Smooth muscle cell (in vitro differentiated cells): ENCODE measurements around the gene RET. TPM values are rescaled to one million over a fixed set of nuclear protein-coding genes. Genes with fewer than 3 reads are reported as not detected.

ENCODE experiments used
- DNase-seq: peaks from one replicate; lab custom pipeline; 2025; ENCODE audit not compliant: unreplicated experiment; lab: John Stamatoyannopoulos, UW
- H2AFZ ChIP-seq: fragments of 200-600 bp; sonication (generic); 2 replicates; pipeline ENCODE4 v1.6.0; 2016; ENCODE audit warnings: antibody characterized with exemption, low read depth, mild to moderate bottlenecking
- H3F3A ChIP-seq: fragments of 200-600 bp; sonication (generic); 2 replicates; pipeline ENCODE4 v1.6.0; 2017; ENCODE audit warnings: antibody characterized with exemption, low read depth
- H3K27ac ChIP-seq: fragments of 200-600 bp; sonication (generic); 2 replicates; pipeline ENCODE4 v1.5.1; 2016; ENCODE audit warnings: low read depth, mild to moderate bottlenecking
- H3K27me3 ChIP-seq: fragments of 200-600 bp; sonication (generic); 2 replicates; pipeline ENCODE4 v1.6.1; 2016; ENCODE audit warnings: low read depth, mild to moderate bottlenecking
- H3K36me3 ChIP-seq: fragments of 200-600 bp; sonication (generic); 2 replicates; pipeline ENCODE4 v1.5.1; 2016; ENCODE audit warnings: low read depth
- H3K4me1 ChIP-seq: fragments of 200-600 bp; sonication (generic); 2 replicates; pipeline ENCODE4 v1.5.1; 2016; ENCODE audit warnings: low read depth
- H3K4me2 ChIP-seq: fragments of 200-600 bp; sonication (generic); 2 replicates; pipeline ENCODE4 v1.6.0; 2016; ENCODE audit warnings: mild to moderate bottlenecking
- H3K4me3 ChIP-seq: fragments of 200-600 bp; sonication (generic); 2 replicates; pipeline ENCODE4 v1.5.1; 2016; ENCODE audit warnings: mild to moderate bottlenecking
- H3K79me2 ChIP-seq: fragments of 200-600 bp; sonication (generic); 2 replicates; pipeline ENCODE4 v1.6.0; 2016; ENCODE audit warnings: low read depth, mild to moderate bottlenecking
- H3K9ac ChIP-seq: fragments of 200-600 bp; sonication (generic); 2 replicates; pipeline ENCODE4 v1.6.0; 2016; ENCODE audit warnings: low read depth
- H3K9me3 ChIP-seq: fragments of 200-600 bp; sonication (generic); replicated peaks from 2 replicates; pipeline ENCODE4 v1.5.1; 2016; ENCODE audit warnings: low read depth
- H4K20me1 ChIP-seq: fragments of 200-600 bp; sonication (generic); 2 replicates; pipeline ENCODE4 v1.6.0; 2016; ENCODE audit warnings: low read depth
- CTCF ChIP-seq: fragments of 200-600 bp; sonication (generic); IDR thresholded peaks from 2 replicates; pipeline ENCODE4 v1.5.1; 2017; ENCODE audit warnings: borderline replicate concordance, mild to moderate bottlenecking, antibody characterized with exemption; ENCODE audit not compliant: insufficient read depth, poor library complexity, severe bottlenecking
- WGBS: methylation state at CpG from one replicate; pipeline ENCODE4 v1.1.7; 2016; ENCODE audit warnings: low lambda C conversion rate; 5-methylcytosine and 5-hydroxymethylcytosine counted together
- polyA plus RNA-seq: library from polyadenylated mRNA; unstranded; fragments of >200 nt; fragmentation: Nextera tagmentation; extraction: Ambion mirVana; gene quantifications from 2 replicates; pipeline ENCODE4 v1.2.1, GENCODE V29; 2016
- total RNA-seq: library from RNA; depleted of rRNA; stranded (reverse); fragments of >200 nt; gene quantifications from 2 replicates; pipeline ENCODE4 v1.2.3, GENCODE V29; 2014

RET gene
- total and polyA plus RNA-seq, 2 experiments from 2014 or later: 0.70 to 0.94 TPM

GRCh38 chr10:43114088-43114742 lies 37.3 kb downstream of the RET start:
- no peak for TF ChIP-seq CTCF
- Histone ChIP-seq H2AFZ (no peak overlapping the region), H3K79me2 (no peaks in the 10 kb centered on the region), H3K9me3 (no peaks in the 10 kb centered on the region), H3F3A (no peaks in the 10 kb centered on the region), H3K27me3 (no peaks in the 10 kb centered on the region), H3K4me1 (no peaks in the 10 kb centered on the region), H3K4me3 (no peak overlapping the region), H3K4me2 (no peak overlapping the region), H3K27ac (no peak overlapping the region), H4K20me1 (no peaks in the 10 kb centered on the region), H3K36me3 (no peaks in the 10 kb centered on the region), H3K9ac (no peak overlapping the region)
- DNase-seq: no peak
- WGBS: 92% methylated on average over 24 of the region's 24 CpGs

- Histone ChIP-seq H3K36me3 (no peaks in the 10 kb centered on the region), H3K27me3 (no peaks in the 10 kb centered on the region), H3F3A (no peaks in the 10 kb centered on the region), H3K4me1 (no peaks in the 10 kb centered on the region), H3K79me2 (no peaks in the 10 kb centered on the region), H3K4me3 (no peak overlapping the region), H3K27ac (no peak overlapping the region), H2AFZ (no peak overlapping the region), H3K4me2 (no peak overlapping the region), H4K20me1 (no peaks in the 10 kb centered on the region), H3K9me3 (no peaks in the 10 kb centered on the region), H3K9ac (no peak overlapping the region)
- 85% methylated on average over 17 of the region's 17 CpGs for WGBS
- no peak for TF ChIP-seq CTCF
- no peak for DNase-seq
These were observed 38.1 kb downstream of the RET start for GRCh38 chr10:43114743-43115611.

GRCh38 chr10:43115881-43116595 lies 39.2 kb downstream of the RET start:
- H3K4me3 ChIP-seq: no peak overlapping the region
- WGBS: 92% methylated on average over 9 of the region's 10 CpGs
- no peak for DNase-seq

More at GRCh38 chr10:43115881-43116595, 39.2 kb downstream of the RET start:
- Histone ChIP-seq H3K79me2 (no peaks in the 10 kb centered on the region), H3K9me3 (no peaks in the 10 kb centered on the region), H3K36me3 (no peaks in the 10 kb centered on the region), H3K4me2 (no peak overlapping the region), H3K9ac (no peak overlapping the region), H2AFZ (no peak overlapping the region), H3K27me3 (no peaks in the 10 kb centered on the region), H3K27ac (no peak overlapping the region), H3F3A (no peaks in the 10 kb centered on the region), H4K20me1 (no peaks in the 10 kb centered on the region), H3K4me1 (no peaks in the 10 kb centered on the region)
- no peak for TF ChIP-seq CTCF
